Upper lobe of left lung (tissue), 6 donors: ENCODE measurements around the gene PSMD1. TPM values are rescaled to one million over a fixed set of nuclear protein-coding genes. Genes with fewer than 3 reads are reported as not detected.

Experiments
- ATAC-seq, 2 donors: fragments of 200-7000 bp; cut with Tn5 transposase; one replicate each; pipeline ENCODE4 v1.9.1; 2022; ENCODE audit warnings: mild to moderate bottlenecking in 2 of 2, moderate library complexity in 2 of 2; ENCODE audit not compliant: low FRiP score in 2 of 2
- DNase-seq, 2 donors: peaks; one replicate each; pipeline ENCODE4 v3.0.0-alpha.2; 2019 to 2020
- H3K27ac ChIP-seq, 4 donors: fragments of 200-600 bp; sonication (generic); one replicate each; pipeline ENCODE4 v1.5.1; 2016 to 2019
- H3K27me3 ChIP-seq, 4 donors: fragments of 200-600 bp; sonication (generic); one replicate each; pipeline ENCODE4 v1.5.1; 2017 to 2019
- H3K36me3 ChIP-seq, 4 donors: fragments of 200-600 bp; sonication (generic); one replicate each; pipeline ENCODE4 v1.5.1; 2016 to 2019
- H3K4me1 ChIP-seq, 4 donors: fragments of 200-600 bp; sonication (generic); one replicate each; pipeline ENCODE4 v1.5.1; 2018 to 2019
- H3K4me3 ChIP-seq, 4 donors: fragments of 200-600 bp; sonication (generic); one replicate each; pipeline ENCODE4 v1.5.1; 2017 to 2019; ENCODE audit warnings: mild to moderate bottlenecking in 2 of 4, moderate library complexity in 1 of 4
- H3K9me3 ChIP-seq, 4 donors: fragments of 200-600 bp; sonication (generic); one replicate each; pipeline ENCODE4 v1.5.1; 2018 to 2019
- EP300 ChIP-seq, 4 donors: sonication (generic); formaldehyde crosslinking; IDR thresholded peaks; one replicate each; pipeline ENCODE4 v1.5.1; 2017; ENCODE audit warnings: antibody characterized with exemption in 4 of 4, control low read depth in 2 of 4
- POLR2A ChIP-seq, 4 donors: fragments of 450-650 bp; IDR thresholded peaks; one replicate each; pipeline ENCODE4 v1.5.1; 2016 to 2017; ENCODE audit warnings: antibody characterized with exemption in 4 of 4, mild to moderate bottlenecking in 2 of 4
- POLR2AphosphoS5 ChIP-seq, 2 donors: sonication (generic); formaldehyde crosslinking; IDR thresholded peaks; one replicate each; pipeline ENCODE4 v1.5.1; 2017; ENCODE audit warnings: antibody characterized with exemption in 2 of 2
- WGBS, 2 donors: methylation state at CpG; one replicate each; pipeline ENCODE4 v1.1.5; 2017 to 2018; 5-methylcytosine and 5-hydroxymethylcytosine counted together
- total RNA-seq, 6 donors: library from RNA; depleted of rRNA in 4 of 6; stranded (reverse); fragments of >200 nt in 4 of 6; gene quantifications; one replicate each; pipeline versions ENCODE4 v1.1.0 to v1.2.1, GENCODE V29; 2016 to 2021
- TF ChIP-seq, protein P1 (sequence below), 6 experiments: fragments of 450-650 bp in 4 of 6; fragments of 200-600 bp in 2 of 6; sonication (generic) in 2 of 6; IDR thresholded peaks; one replicate each; pipeline ENCODE4 v1.5.1; 2016 to 2019; ENCODE audit warnings: antibody characterized with exemption in 6 of 6
- donor health status: DM: no; HTN: no; CAD: no; lungs with moderate emphysema.
- donor health status: DM: no; HTN: yes; CAD: no; lungs with severe emphysema.

The PSMD1 gene
- total RNA-seq, 6 donors from 2014 or later = 24.6 to 68.1 (median 57.0) TPM

GRCh38 chr2:231053846-231054245 lies 2.8 kb upstream of the PSMD1 start:
- H3K4me3 ChIP-seq = no peak overlapping the region
- TF ChIP-seq, protein P1, sequence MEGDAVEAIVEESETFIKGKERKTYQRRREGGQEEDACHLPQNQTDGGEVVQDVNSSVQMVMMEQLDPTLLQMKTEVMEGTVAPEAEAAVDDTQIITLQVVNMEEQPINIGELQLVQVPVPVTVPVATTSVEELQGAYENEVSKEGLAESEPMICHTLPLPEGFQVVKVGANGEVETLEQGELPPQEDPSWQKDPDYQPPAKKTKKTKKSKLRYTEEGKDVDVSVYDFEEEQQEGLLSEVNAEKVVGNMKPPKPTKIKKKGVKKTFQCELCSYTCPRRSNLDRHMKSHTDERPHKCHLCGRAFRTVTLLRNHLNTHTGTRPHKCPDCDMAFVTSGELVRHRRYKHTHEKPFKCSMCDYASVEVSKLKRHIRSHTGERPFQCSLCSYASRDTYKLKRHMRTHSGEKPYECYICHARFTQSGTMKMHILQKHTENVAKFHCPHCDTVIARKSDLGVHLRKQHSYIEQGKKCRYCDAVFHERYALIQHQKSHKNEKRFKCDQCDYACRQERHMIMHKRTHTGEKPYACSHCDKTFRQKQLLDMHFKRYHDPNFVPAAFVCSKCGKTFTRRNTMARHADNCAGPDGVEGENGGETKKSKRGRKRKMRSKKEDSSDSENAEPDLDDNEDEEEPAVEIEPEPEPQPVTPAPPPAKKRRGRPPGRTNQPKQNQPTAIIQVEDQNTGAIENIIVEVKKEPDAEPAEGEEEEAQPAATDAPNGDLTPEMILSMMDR (IDR thresholded peaks at IDR 0.05) = no peak
- no peak for TF ChIP-seq EP300 (IDR thresholded peaks at IDR 0.05)
- no peak for TF ChIP-seq POLR2AphosphoS5 (IDR thresholded peaks at IDR 0.05)
- TF ChIP-seq POLR2A (IDR thresholded peaks at IDR 0.05) = no peak
- no peaks in the 10 kb centered on the region for H3K9me3 ChIP-seq
- H3K36me3 ChIP-seq = no peaks in the 10 kb centered on the region
- H3K27ac ChIP-seq = no peak overlapping the region
- WGBS, 2 donors = 62 to 65% methylated on average over 6 of the region's 6 CpGs
- H3K4me1 ChIP-seq = peaks cover 13 to 38% (median 21%) of the 10 kb centered on the region in 4 donors
- ATAC-seq = no peak
- H3K27me3 ChIP-seq = no peaks in the 10 kb centered on the region
- DNase-seq = no peak

GRCh38 chr2:231057590-231057989 lies 923 bp downstream of the PSMD1 start:
- H3K27ac ChIP-seq = peak overlapping the region in 3 of 4 donors; percentile 95 to 98 (median 97)
- TF ChIP-seq POLR2A (IDR thresholded peaks at IDR 0.05) (no peak), EP300 (IDR thresholded peaks at IDR 0.05) (no peak), POLR2AphosphoS5 (IDR thresholded peaks at IDR 0.05) (no peak)
- TF ChIP-seq, protein P1 (IDR thresholded peaks at IDR 0.05) = no peak
- WGBS, 2 donors = 6% methylated on average over 10 of the region's 10 CpGs
- H3K9me3 ChIP-seq = no peaks in the 10 kb centered on the region
- no peaks in the 10 kb centered on the region for H3K27me3 ChIP-seq
- no peak for DNase-seq
- peaks cover 3 to 14% (median 8%) of the 10 kb centered on the region in 4 donors for H3K36me3 ChIP-seq
- H3K4me1 ChIP-seq = peaks cover 20 to 45% (median 25%) of the 10 kb centered on the region in 4 donors
- no peak for ATAC-seq
- H3K4me3 ChIP-seq = peak overlapping the region; percentile 78 to 97 (median 95)

- no peak for DNase-seq
These were observed 2.3 kb downstream of the PSMD1 start for GRCh38 chr2:231058761-231059550.

GRCh38 chr2:231059756-231060155 lies 3.1 kb downstream of the PSMD1 start:
- DNase-seq (no peak), ATAC-seq (no peak)
- WGBS, 2 donors = 81 to 90% methylated on average over 2 of the region's 2 CpGs
- Histone ChIP-seq H3K4me1 (peaks cover 20 to 39% (median 25%) of the 10 kb centered on the region in 4 donors), H3K27me3 (no peaks in the 10 kb centered on the region), H3K27ac (no peak overlapping the region), H3K36me3 (peaks cover 12 to 35% (median 23%) of the 10 kb centered on the region in 4 donors), H3K4me3 (no peak overlapping the region), H3K9me3 (no peaks in the 10 kb centered on the region)
- TF ChIP-seq POLR2AphosphoS5 (IDR thresholded peaks at IDR 0.05) (no peak), EP300 (IDR thresholded peaks at IDR 0.05) (no peak), POLR2A (IDR thresholded peaks at IDR 0.05) (no peak)
- TF ChIP-seq, protein P1 (IDR thresholded peaks at IDR 0.05) = no peak

More at GRCh38 chr2:231058761-231059550, 2.3 kb downstream of the PSMD1 start:
- Histone ChIP-seq H3K27ac (no peak overlapping the region), H3K9me3 (no peaks in the 10 kb centered on the region), H3K4me3 (peak overlapping the region in 1 of 4 donors; percentile 4), H3K4me1 (peaks cover 20 to 39% (median 25%) of the 10 kb centered on the region in 4 donors), H3K27me3 (no peaks in the 10 kb centered on the region), H3K36me3 (peaks cover 8 to 27% (median 17%) of the 10 kb centered on the region in 4 donors)
- no peak for ATAC-seq
- 82 to 83% methylated on average over 4 of the region's 4 CpGs for WGBS, 2 donors
- TF ChIP-seq, protein P1 (IDR thresholded peaks at IDR 0.05) = no peak
- TF ChIP-seq POLR2A (IDR thresholded peaks at IDR 0.05) (no peak), EP300 (IDR thresholded peaks at IDR 0.05) (no peak)
